HepG2 (cell line): ENCODE measurements around the gene XPO5. TPM values are rescaled to one million over a fixed set of nuclear protein-coding genes. Genes with fewer than 3 reads are reported as not detected.
A peak's percentile ranks its signal among the peaks of the same experiment; 100 is the strongest.

Source experiments
- ATAC-seq: fragments of 200-7000 bp; cut with Tn5 transposase; 3 replicates; pipeline ENCODE4 v1.9.1; 2020; ENCODE audit warnings: mild to moderate bottlenecking, moderate library complexity
- BruUV-seq: library from RNA; stranded (reverse); fragments of 400-500 nt; replicated peaks from 2 replicates; lab custom pipeline; 2021; lab: Mats Ljungman, UMichigan
- CTCF ChIA-PET: fragments of 300-600 bp; formaldehyde crosslinking; extraction: SDS; loops from one replicate; lab custom pipeline; 2021; ENCODE audit warnings: low total read pairs, inconsistent platforms, low intra/inter-chr PET ratio; lab: Yijun Ruan, JAX
- POLR2A ChIA-PET: fragments of 350-600 bp; sonication (Branson Sonifier 250); formaldehyde crosslinking; loops from one replicate; lab custom pipeline; 2020; ENCODE audit warnings: antibody characterized with exemption, inconsistent platforms; lab: Yijun Ruan, JAX
- DNase-seq: peaks from one replicate; pipeline ENCODE4 v3.0.0-alpha.2; 2015; ENCODE audit warnings: low spot score
- FAIRE-seq: peaks from 3 replicates; lab custom pipeline; 2011; peaks lifted over from hg19 to GRCh38; lab: Jason Lieb, UNC
- H2AFZ ChIP-seq: one replicate; pipeline ENCODE4 v1.6.1; 2011; ENCODE audit warnings: low read length, inconsistent platforms
- H3K27ac ChIP-seq: fragments of 300-600 bp; 3 replicates; pipeline ENCODE4 v1.8.0; 2011; ENCODE audit warnings: mixed run types, mild to moderate bottlenecking, mixed read lengths, low read length, inconsistent platforms; ENCODE audit not compliant: insufficient read depth; ENCODE audit errors: extremely low read length
- H3K27me3 ChIP-seq, 2 experiments: fragments of 200-600 bp in 1 of 2; 2 replicates in 1 of 2; 3 replicates in 1 of 2; pipeline versions ENCODE4 v1.6.0 to v1.8.0; 2011; ENCODE audit warnings: low read length in 2 of 2, mild to moderate bottlenecking in 2 of 2, moderate library complexity in 2 of 2, inconsistent platforms in 1 of 2; ENCODE audit not compliant: insufficient read depth in 2 of 2, control insufficient read depth in 1 of 2
- H3K36me3 ChIP-seq, 2 experiments: fragments of 200-600 bp in 1 of 2; replicated peaks in 1 of 2; 2 replicates in 1 of 2; 3 replicates in 1 of 2; pipeline versions ENCODE4 v1.5.1 to v1.8.0; 2011; ENCODE audit warnings: low read length in 2 of 2, inconsistent platforms in 1 of 2; ENCODE audit not compliant: insufficient read depth in 2 of 2, control insufficient read depth in 1 of 2
- H3K4me1 ChIP-seq: 2 replicates; pipeline ENCODE4 v1.5.1; 2012; ENCODE audit warnings: low read length, inconsistent platforms; ENCODE audit not compliant: insufficient read depth
- H3K4me2 ChIP-seq: 2 replicates; pipeline ENCODE4 v1.6.0; 2011; ENCODE audit warnings: low read depth, low read length, inconsistent platforms
- H3K4me3 ChIP-seq, 3 experiments: fragments of 200-600 bp in 1 of 3; sonication (generic), shearing (Covaris generic) in 1 of 3; replicated peaks in 1 of 3; 2 replicates each; pipeline ENCODE4 v1.5.1; 2011 to 2016; ENCODE audit warnings: low read length in 3 of 3, inconsistent platforms in 2 of 3, low read depth in 2 of 3, mild to moderate bottlenecking in 2 of 3, control low read depth in 1 of 3, mixed read lengths in 1 of 3; ENCODE audit not compliant: insufficient read depth in 1 of 3
- H3K79me2 ChIP-seq: one replicate; pipeline ENCODE4 v1.6.1; 2011; ENCODE audit warnings: low read length, inconsistent platforms; ENCODE audit not compliant: insufficient read depth
- H3K9ac ChIP-seq: 2 replicates; pipeline ENCODE4 v1.6.0; 2011; ENCODE audit warnings: mild to moderate bottlenecking, low read depth, low read length, inconsistent platforms; ENCODE audit not compliant: insufficient read depth
- H3K9me3 ChIP-seq: 2 replicates; pipeline ENCODE4 v1.5.1; 2012; ENCODE audit warnings: mild to moderate bottlenecking, low read length
- H4K20me1 ChIP-seq: 2 replicates; pipeline ENCODE4 v1.6.0; 2011; ENCODE audit warnings: inconsistent platforms, mild to moderate bottlenecking, low read length, moderate library complexity; ENCODE audit not compliant: insufficient read depth
- GPBP1L1 ChIP-seq: sonication (generic); formaldehyde crosslinking; IDR thresholded peaks from 2 replicates; pipeline ENCODE4 v1.5.0; 2020; ENCODE audit warnings: mild to moderate bottlenecking, missing genetic modification reagents
- HES4 ChIP-seq: sonication (generic); formaldehyde crosslinking; IDR thresholded peaks from 2 replicates; pipeline ENCODE4 v1.9.0; 2021; ENCODE audit warnings: mild to moderate bottlenecking, missing genetic modification reagents, borderline replicate concordance
- HMG20B ChIP-seq: conservative IDR thresholded peaks from 2 replicates; pipeline ENCODE4 v1.6.1; 2016; ENCODE audit warnings: missing genetic modification reagents, missing compliant biosample characterization
- POLR2G ChIP-seq: fragments of 200-400 bp; formaldehyde crosslinking; IDR thresholded peaks from 2 replicates; pipeline ENCODE4 v1.6.1; 2018; ENCODE audit warnings: mild to moderate bottlenecking, low read depth, low read length, moderate library complexity
- REST ChIP-seq, 2 experiments: IDR thresholded peaks; 2 replicates each; pipeline ENCODE4 v1.6.1; 2011 to 2012; ENCODE audit warnings: low read length in 2 of 2, borderline replicate concordance in 1 of 2, low read depth in 1 of 2, mild to moderate bottlenecking in 1 of 2, moderate library complexity in 1 of 2
- TBX2 ChIP-seq: sonication (generic); formaldehyde crosslinking; IDR thresholded peaks from 2 replicates; pipeline ENCODE4 v1.5.0; 2020; ENCODE audit warnings: missing genetic modification reagents, mild to moderate bottlenecking, borderline replicate concordance
- ZFP62 ChIP-seq: sonication (generic); formaldehyde crosslinking; IDR thresholded peaks from 2 replicates; pipeline ENCODE4 v1.4.0; 2020; ENCODE audit warnings: missing genetic modification reagents
- ZNF674 ChIP-seq: sonication (generic); formaldehyde crosslinking; IDR thresholded peaks from 2 replicates; pipeline ENCODE4 v1.5.0; 2020; ENCODE audit warnings: low read depth, mild to moderate bottlenecking, missing genetic modification reagents
- ZNF747 ChIP-seq: sonication (generic); formaldehyde crosslinking; IDR thresholded peaks from 2 replicates; pipeline ENCODE4 v1.8.1; 2023; ENCODE audit warnings: missing genetic modification reagents, mild to moderate bottlenecking, borderline replicate concordance
- WGBS: methylation state at CpG from one replicate; pipeline ENCODE4 v1.1.6; 2017; ENCODE audit warnings: low lambda C conversion rate; 5-methylcytosine and 5-hydroxymethylcytosine counted together
- in situ Hi-C: cut with HindIII; loops from 2 replicates; pipeline ENCODE4 v1.10.0; 2017; ENCODE audit warnings: low pct_unique_long_range_greater_than_20kb; ENCODE audit not compliant: extremely low pct_ligation_motif_present
- intact Hi-C: fragments of 100-400 bp; cut with micrococcal nuclease; formaldehyde crosslinking; loops from one replicate; pipeline ENCODE4 v1.10.0; 2022; ENCODE audit not compliant: unreplicated experiment
- polyA plus RNA-seq, 8 experiments: library from polyadenylated mRNA; depleted of rRNA in 3 of 8; stranded (reverse) in 7 of 8; unstranded in 1 of 8; fragments of >200 nt; fragmentation: Illumina TruSeq in 4 of 8; extraction: Trizol in 4 of 8; gene quantifications; 2 replicates each; pipeline versions ENCODE4 v1.2.1 to v1.2.3, GENCODE V29; 2011 to 2016; ENCODE audit warnings: low read depth in 4 of 8, missing spikeins in 1 of 8, mixed read lengths in 1 of 8; ENCODE audit not compliant: insufficient read depth in 1 of 8
- total RNA-seq, 5 experiments: library from RNA; depleted of rRNA; stranded (reverse); fragments of >200 nt; fragmentation: Illumina TruSeq; extraction: Trizol; gene quantifications; 2 replicates each; pipeline ENCODE4 v1.2.3, GENCODE V29; 2016; ENCODE audit warnings: low read depth in 1 of 5
- TF ChIP-seq, protein P1 (sequence below): sonication (generic); formaldehyde crosslinking; IDR thresholded peaks from 2 replicates; pipeline ENCODE4 v1.5.1; 2020; ENCODE audit warnings: mild to moderate bottlenecking, missing genetic modification reagents, moderate library complexity

The XPO5 gene
- total and polyA plus RNA-seq, 2 of the 13 experiments (the other 11 are each of a cell fraction or from before 2014, with no cell fraction given): 52.2 to 68.0 TPM

- no peak for DNase-seq
- TF ChIP-seq REST (IDR thresholded peaks at IDR 0.05; ENCODE audit: borderline replicate concordance in 1 of 2, low read depth in 1 of 2, low read length in 2 of 2) (peak in 1 of 2 experiments; percentile 69; a peak in 2 of 4 replicates), POLR2G (0 out of 2 replicates have a peak, but pooled peaks have one; percentile 11), HMG20B (no peak), ZNF674 (CRISPR knock-in tag) (peak; percentile 68; the same call in 1 of the 2 replicates), GPBP1L1 (CRISPR knock-in tag) (no peak), HES4 (CRISPR knock-in tag) (0 out of 2 replicates have a peak, but pooled peaks have one; percentile 9), ZNF747 (CRISPR knock-in tag) (peak; percentile 26; the same call in 1 of the 2 replicates), ZFP62 (CRISPR knock-in tag) (no peak), TBX2 (CRISPR knock-in tag) (0 out of 2 replicates have a peak, but pooled peaks have one; percentile 25)
- TF ChIP-seq, protein P1, sequence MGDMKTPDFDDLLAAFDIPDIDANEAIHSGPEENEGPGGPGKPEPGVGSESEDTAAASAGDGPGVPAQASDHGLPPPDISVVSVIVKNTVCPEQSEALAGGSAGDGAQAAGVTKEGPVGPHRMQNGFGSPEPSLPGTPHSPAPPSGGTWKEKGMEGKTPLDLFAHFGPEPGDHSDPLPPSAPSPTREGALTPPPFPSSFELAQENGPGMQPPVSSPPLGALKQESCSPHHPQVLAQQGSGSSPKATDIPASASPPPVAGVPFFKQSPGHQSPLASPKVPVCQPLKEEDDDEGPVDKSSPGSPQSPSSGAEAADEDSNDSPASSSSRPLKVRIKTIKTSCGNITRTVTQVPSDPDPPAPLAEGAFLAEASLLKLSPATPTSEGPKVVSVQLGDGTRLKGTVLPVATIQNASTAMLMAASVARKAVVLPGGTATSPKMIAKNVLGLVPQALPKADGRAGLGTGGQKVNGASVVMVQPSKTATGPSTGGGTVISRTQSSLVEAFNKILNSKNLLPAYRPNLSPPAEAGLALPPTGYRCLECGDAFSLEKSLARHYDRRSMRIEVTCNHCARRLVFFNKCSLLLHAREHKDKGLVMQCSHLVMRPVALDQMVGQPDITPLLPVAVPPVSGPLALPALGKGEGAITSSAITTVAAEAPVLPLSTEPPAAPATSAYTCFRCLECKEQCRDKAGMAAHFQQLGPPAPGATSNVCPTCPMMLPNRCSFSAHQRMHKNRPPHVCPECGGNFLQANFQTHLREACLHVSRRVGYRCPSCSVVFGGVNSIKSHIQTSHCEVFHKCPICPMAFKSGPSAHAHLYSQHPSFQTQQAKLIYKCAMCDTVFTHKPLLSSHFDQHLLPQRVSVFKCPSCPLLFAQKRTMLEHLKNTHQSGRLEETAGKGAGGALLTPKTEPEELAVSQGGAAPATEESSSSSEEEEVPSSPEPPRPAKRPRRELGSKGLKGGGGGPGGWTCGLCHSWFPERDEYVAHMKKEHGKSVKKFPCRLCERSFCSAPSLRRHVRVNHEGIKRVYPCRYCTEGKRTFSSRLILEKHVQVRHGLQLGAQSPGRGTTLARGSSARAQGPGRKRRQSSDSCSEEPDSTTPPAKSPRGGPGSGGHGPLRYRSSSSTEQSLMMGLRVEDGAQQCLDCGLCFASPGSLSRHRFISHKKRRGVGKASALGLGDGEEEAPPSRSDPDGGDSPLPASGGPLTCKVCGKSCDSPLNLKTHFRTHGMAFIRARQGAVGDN (CRISPR knock-in tag): peak; percentile 50
- TF ChIP-seq, all 625 proteins: peak for 7
- POLR2A ChIA-PET: interaction anchor here (0.9 to 6.4 kb wide), 9 partner anchors 13 to 311 kb away, joined by 3 to 141 read pairs (median 6); partner anchors contain the start of genes ABCC10, CUL9, DLK2 and LRRC73
- H3K36me3 ChIP-seq: peaks cover 2 to 7% of the 10 kb centered on the region in 2 experiments; a peak in 3 of 5 replicates
- in situ Hi-C loops: loop anchor here (5.0 kb wide), 1 partner anchor 35 kb away; the partner anchor contains the start of gene DLK2
- FAIRE-seq (no peak), ATAC-seq (no peak)
- no peaks in the 10 kb centered on the region for H3K27me3 ChIP-seq
- peaks cover 50% of the 10 kb centered on the region for H3K79me2 ChIP-seq
- no peaks in the 10 kb centered on the region for H4K20me1 ChIP-seq
- H3K9me3 ChIP-seq: no peaks in the 10 kb centered on the region
- intact Hi-C loops: loop anchor here (5.0 to 10.0 kb wide), 2 partner anchors 58 to 230 kb away; no protein-coding TSS in a partner anchor
- BruUV-seq: no TSS peak
- peak overlapping the region in 1 of 3 experiments; percentile 0; a peak in 1 of 6 replicates for H3K4me3 ChIP-seq
- CTCF ChIA-PET: no interaction called here
- 100% methylated on average over 3 of the region's 3 CpGs for WGBS
- no peak overlapping the region; the same call in 1 of the 2 replicates for H3K9ac ChIP-seq
- peak overlapping the region; percentile 50 for H3K4me2 ChIP-seq
- H2AFZ ChIP-seq: no peak overlapping the region
- no peaks in the 10 kb centered on the region for H3K4me1 ChIP-seq
- no peak overlapping the region for H3K27ac ChIP-seq
These were observed 83.2 kb downstream of the XPO5 start for GRCh38 chr6:43492673-43493072.
